ENCODE results near the gene SHCBP1L. TPM values are rescaled to one million over a fixed set of nuclear protein-coding genes. Genes with fewer than 3 reads are reported as not detected.

SHCBP1L gene
- total RNA-seq, 1 experiment from 2014 or later, result not detected

DNA sequence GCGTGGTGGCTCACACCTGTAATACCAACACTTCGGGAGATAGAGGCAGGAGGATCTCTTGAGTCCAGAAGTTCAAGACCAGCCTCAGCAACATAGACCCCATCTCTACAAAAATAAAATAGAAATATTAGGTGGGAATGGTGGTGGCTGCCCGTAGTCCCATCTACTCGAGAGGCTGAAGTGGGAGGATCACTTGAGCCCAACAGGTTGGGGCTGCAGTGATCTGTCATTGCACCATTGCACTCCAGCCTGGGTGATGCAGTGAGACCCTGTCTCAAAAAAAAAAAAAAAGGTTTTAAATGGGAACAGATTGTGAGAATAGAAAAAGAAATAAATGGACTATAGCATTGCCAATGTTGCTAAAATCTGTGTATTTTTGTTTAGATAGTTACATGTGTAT is 102.6 kb downstream of the SHCBP1L start:
- no peak for DNase-seq (ENCODE audit: low spot score)
- no peaks in the 10 kb centered on the region for H3K9me3 ChIP-seq (ENCODE audit: low read depth, low read length, poor library complexity, severe bottlenecking)
- no peak overlapping the region for H3K4me3 ChIP-seq (ENCODE audit: low read depth, low read length, poor library complexity, severe bottlenecking)
- H3K4me1 ChIP-seq (ENCODE audit: insufficient read depth, low read length, poor library complexity, severe bottlenecking), result no peaks in the 10 kb centered on the region
- BruUV-seq (replicated peaks), result no TSS peak
- TF ChIP-seq EZH2 (IDR thresholded peaks at IDR 0.05; ENCODE audit: borderline replicate concordance, low read depth, low read length, poor library complexity, severe bottlenecking), result no peak
- TF ChIP-seq, protein P1, sequence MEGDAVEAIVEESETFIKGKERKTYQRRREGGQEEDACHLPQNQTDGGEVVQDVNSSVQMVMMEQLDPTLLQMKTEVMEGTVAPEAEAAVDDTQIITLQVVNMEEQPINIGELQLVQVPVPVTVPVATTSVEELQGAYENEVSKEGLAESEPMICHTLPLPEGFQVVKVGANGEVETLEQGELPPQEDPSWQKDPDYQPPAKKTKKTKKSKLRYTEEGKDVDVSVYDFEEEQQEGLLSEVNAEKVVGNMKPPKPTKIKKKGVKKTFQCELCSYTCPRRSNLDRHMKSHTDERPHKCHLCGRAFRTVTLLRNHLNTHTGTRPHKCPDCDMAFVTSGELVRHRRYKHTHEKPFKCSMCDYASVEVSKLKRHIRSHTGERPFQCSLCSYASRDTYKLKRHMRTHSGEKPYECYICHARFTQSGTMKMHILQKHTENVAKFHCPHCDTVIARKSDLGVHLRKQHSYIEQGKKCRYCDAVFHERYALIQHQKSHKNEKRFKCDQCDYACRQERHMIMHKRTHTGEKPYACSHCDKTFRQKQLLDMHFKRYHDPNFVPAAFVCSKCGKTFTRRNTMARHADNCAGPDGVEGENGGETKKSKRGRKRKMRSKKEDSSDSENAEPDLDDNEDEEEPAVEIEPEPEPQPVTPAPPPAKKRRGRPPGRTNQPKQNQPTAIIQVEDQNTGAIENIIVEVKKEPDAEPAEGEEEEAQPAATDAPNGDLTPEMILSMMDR (conservative IDR thresholded peaks at IDR 0.05; ENCODE audit: low read depth, low read length), result no peak
- H3K27me3 ChIP-seq (replicated peaks; ENCODE audit: insufficient read depth, low read depth, low read length, poor library complexity), result no peaks in the 10 kb centered on the region
- peaks cover 97% of the 10 kb centered on the region for H3K36me3 ChIP-seq (ENCODE audit: insufficient read depth, low read length, poor library complexity, severe bottlenecking)
- CTCF ChIA-PET, result no interaction called here
- H3K27ac ChIP-seq (ENCODE audit: low read depth, low read length, poor library complexity, severe bottlenecking), result no peak overlapping the region
- POLR2A ChIA-PET (ENCODE audit: low non-redundant PET), result no interaction called here
- intact Hi-C loops (cut with micrococcal nuclease; ENCODE audit: unreplicated experiment), result no loop called here

Other genes starting within 250 kb of the SHCBP1L start
- 5.3 and 6.9 TPM in 2 replicates for gene NPL, start 163.4 kb downstream of the SHCBP1L start, total RNA-seq (2021)
- 374 and 384 TPM in 2 replicates for gene DHX9, start 113.8 kb downstream of the SHCBP1L start, total RNA-seq (2021)
- 95.5 and 98.6 TPM in 2 replicates for gene LAMC1, start 70.3 kb upstream of the SHCBP1L start, total RNA-seq (2021)
- gene LAMC2, start 233.1 kb upstream of the SHCBP1L start, total RNA-seq (2021), result 0.11 and 0.26 TPM in 2 replicates

All from A673 (cell line).